B cell (primary cell): ENCODE results near the gene PDZD4. TPM values are rescaled to one million over a fixed set of nuclear protein-coding genes. Genes with fewer than 3 reads are reported as not detected.

ENCODE experiments used
- ATAC-seq: fragments of 200-7000 bp; cut with Tn5 transposase; one replicate; pipeline ENCODE4 v1.10.0; 2021; ENCODE audit warnings: low read depth, mild to moderate bottlenecking, moderate number of reproducible peaks, moderate library complexity
- CTCF ChIA-PET: fragments of 350-600 bp; sonication (Branson Sonifier 250); formaldehyde crosslinking; loops from one replicate; lab custom pipeline; 2021; ENCODE audit warnings: antibody characterized with exemption, inconsistent platforms; lab: Charles Lee
- POLR2A ChIA-PET: fragments of 350-600 bp; sonication (Branson Sonifier 250); formaldehyde crosslinking; loops from one replicate; lab custom pipeline; 2021; ENCODE audit warnings: antibody characterized with exemption; lab: Charles Lee
- DNase-seq: peaks from one replicate; pipeline ENCODE4 v3.0.0; 2013
- H2AFZ ChIP-seq: 2 replicates; pipeline ENCODE4 v1.6.1; 2012; ENCODE audit warnings: mild to moderate bottlenecking, low read depth, low read length; ENCODE audit not compliant: insufficient read depth, poor library complexity, severe bottlenecking
- H3K27ac ChIP-seq, 2 donors: 1 replicate in 1 of 2; 2 replicates in 1 of 2; pipeline ENCODE4 v1.5.1; 2012 to 2013; ENCODE audit warnings: low read length in 2 of 2, mild to moderate bottlenecking in 2 of 2, moderate library complexity in 1 of 2
- H3K27me3 ChIP-seq, 4 experiments: fragments of 200-600 bp in 1 of 4; sonication (generic) in 1 of 4; replicated peaks in 1 of 4; 1 replicate in 2 of 4; 2 replicates in 2 of 4; pipeline versions ENCODE4 v1.6.1 to v1.7.0; 2013 to 2016; ENCODE audit warnings: low read length in 3 of 4, mild to moderate bottlenecking in 2 of 4, mixed read lengths in 1 of 4, moderate library complexity in 1 of 4; ENCODE audit not compliant: insufficient read depth in 4 of 4, control insufficient read depth in 3 of 4; ENCODE audit errors: control extremely low read depth in 1 of 4
- H3K36me3 ChIP-seq, 2 experiments: replicated peaks in 1 of 2; 1 replicate in 1 of 2; 2 replicates in 1 of 2; pipeline versions ENCODE4 v1.6.1 to v1.7.1; 2013; ENCODE audit warnings: low read length in 1 of 2; ENCODE audit not compliant: insufficient read depth in 2 of 2, control insufficient read depth in 1 of 2; ENCODE audit errors: control extremely low read depth in 1 of 2, extremely low read depth in 1 of 2
- H3K4me1 ChIP-seq, 2 donors: fragments of 200-600 bp in 1 of 2; sonication (generic) in 1 of 2; 1 replicate in 1 of 2; 2 replicates in 1 of 2; pipeline versions ENCODE4 v1.5.1 to v1.6.1; 2013 to 2017; ENCODE audit warnings: low read length in 2 of 2; ENCODE audit not compliant: control insufficient read depth in 2 of 2, insufficient read depth in 2 of 2
- H3K4me2 ChIP-seq: replicated peaks from 2 replicates; pipeline ENCODE3; 2012; ENCODE audit warnings: mild to moderate bottlenecking, low read depth, low read length; ENCODE audit not compliant: poor library complexity, severe bottlenecking
- H3K4me3 ChIP-seq, 5 experiments: fragments of 200-600 bp in 1 of 5; sonication (generic) in 1 of 5; 1 replicate in 3 of 5; 2 replicates in 2 of 5; pipeline versions ENCODE4 v1.5.1 to v1.7.0; 2011 to 2016; ENCODE audit warnings: low read length in 4 of 5, mild to moderate bottlenecking in 4 of 5, low read depth in 2 of 5, control low read depth in 1 of 5, moderate library complexity in 1 of 5; ENCODE audit not compliant: insufficient read depth in 1 of 5; ENCODE audit errors: control extremely low read depth in 1 of 5, extremely low read depth in 1 of 5
- H3K79me2 ChIP-seq: fragments of 200-600 bp; sonication (generic); one replicate; pipeline ENCODE4 v1.6.0; 2016; ENCODE audit warnings: low read length; ENCODE audit not compliant: control insufficient read depth, insufficient read depth
- H3K9ac ChIP-seq: fragments of 200-600 bp; sonication (generic); 2 replicates; pipeline ENCODE4 v1.6.1; 2017; ENCODE audit warnings: mild to moderate bottlenecking, low read length, moderate library complexity
- H3K9me3 ChIP-seq, 3 donors: one replicate each; pipeline versions ENCODE4 v1.6.1 to v1.7.1; 2013; ENCODE audit warnings: low read length in 2 of 3; ENCODE audit not compliant: control insufficient read depth in 2 of 3, insufficient read depth in 1 of 3; ENCODE audit errors: control extremely low read depth in 1 of 3
- H4K20me1 ChIP-seq: 2 replicates; pipeline ENCODE4 v1.6.0; 2012; ENCODE audit warnings: mild to moderate bottlenecking, low read length; ENCODE audit not compliant: insufficient read depth, control insufficient read depth, poor library complexity, severe bottlenecking
- H3K27ac Mint-ChIP-seq: one replicate; pipeline ENCODE4 v1.8.0; 2021; ENCODE audit warnings: mixed read lengths
- H3K27me3 Mint-ChIP-seq: one replicate; pipeline ENCODE4 v1.8.0; 2021; ENCODE audit warnings: mixed read lengths
- H3K4me1 Mint-ChIP-seq: one replicate; pipeline ENCODE4 v1.8.0; 2021; ENCODE audit warnings: mixed read lengths
- H3K4me3 Mint-ChIP-seq: one replicate; pipeline ENCODE4 v1.8.0; 2021; ENCODE audit warnings: mixed read lengths
- H3K9me3 Mint-ChIP-seq: one replicate; pipeline ENCODE4 v1.8.0; 2022; ENCODE audit warnings: mixed read lengths; ENCODE audit not compliant: insufficient read depth
- CTCF ChIP-seq: fragments of 200-600 bp; IDR thresholded peaks from one replicate; pipeline ENCODE4 v1.8.0; 2022; ENCODE audit warnings: antibody characterized with exemption, mild to moderate bottlenecking
- EZH2 ChIP-seq: IDR thresholded peaks from 2 replicates; pipeline ENCODE4 v1.6.1; 2012; ENCODE audit warnings: borderline replicate concordance, low read depth, mild to moderate bottlenecking, moderate library complexity, low read length; ENCODE audit not compliant: insufficient read depth, poor library complexity, severe bottlenecking
- WGBS: methylation state at CpG from one replicate; pipeline ENCODE4 v1.1.5; 2013; ENCODE audit warnings: missing lambda C conversion rate; ENCODE audit not compliant: insufficient coverage; 5-methylcytosine and 5-hydroxymethylcytosine counted together
- intact Hi-C: fragments of 100-400 bp; cut with micrococcal nuclease; formaldehyde crosslinking; loops from one replicate; pipeline ENCODE4 v1.10.0; 2022
- polyA plus RNA-seq: library from polyadenylated mRNA; depleted of rRNA; stranded (reverse); fragments of >200 nt; gene quantifications from 2 replicates; pipeline ENCODE4 v1.2.3, GENCODE V29; 2012
- total RNA-seq, 2 donors: library from RNA; stranded (reverse); fragments of 120-200 nt in 1 of 2; gene quantifications; 1 replicate in 1 of 2; 2 replicates in 1 of 2; pipeline versions ENCODE4 v1.2.3 to v1.2.4, GENCODE V29; 2013 to 2022

Gene PDZD4
- total and polyA plus RNA-seq, 2 donors (not counting 1 experiment from before 2014, with no cell fraction given), result 0.36 TPM; not detected in 1

GRCh38 chrX:153879741-153880439 lies 49.5 kb upstream of the PDZD4 start:
- no peak for ATAC-seq
- WGBS, result 83% methylated on average over 5 of the region's 12 CpGs
- H3K4me3 Mint-ChIP-seq, result no peak overlapping the region
- Histone ChIP-seq H3K4me1 (peaks cover 12 to 15% of the 10 kb centered on the region in 2 donors), H3K9me3 (peaks cover 0 to 3% (median 0%) of the 10 kb centered on the region in 3 donors), H3K79me2 (no peaks in the 10 kb centered on the region), H2AFZ (no peak overlapping the region), H3K4me2 (no peak overlapping the region), H3K27ac (no peak overlapping the region), H4K20me1 (no peaks in the 10 kb centered on the region), H3K27me3 (peaks cover 0 to 61% (median 13%) of the 10 kb centered on the region in 4 experiments), H3K9ac (no peak overlapping the region), H3K4me3 (no peak overlapping the region), H3K36me3 (no peaks in the 10 kb centered on the region)
- DNase-seq, result no peak
- peaks cover 19% of the 10 kb centered on the region for H3K4me1 Mint-ChIP-seq
- H3K27me3 Mint-ChIP-seq, result peaks cover 24% of the 10 kb centered on the region
- ChIA-PET CTCF (no interaction called here), POLR2A (no interaction called here)
- TF ChIP-seq CTCF, result no peak
- no peak for TF ChIP-seq EZH2
- no peak overlapping the region for H3K27ac Mint-ChIP-seq
- intact Hi-C loops, result no loop called here
- no peaks in the 10 kb centered on the region for H3K9me3 Mint-ChIP-seq

GRCh38 chrX:153878969-153879653 lies 48.8 kb upstream of the PDZD4 start:
- CTCF ChIA-PET, result no interaction called here
- H3K4me1 Mint-ChIP-seq, result peaks cover 19% of the 10 kb centered on the region
- Histone ChIP-seq H3K9me3 (peaks cover 0 to 3% (median 0%) of the 10 kb centered on the region in 3 donors), H3K79me2 (no peaks in the 10 kb centered on the region), H3K27me3 (peaks cover 0 to 54% (median 10%) of the 10 kb centered on the region in 4 experiments), H3K9ac (no peak overlapping the region), H4K20me1 (no peaks in the 10 kb centered on the region), H3K36me3 (no peaks in the 10 kb centered on the region), H3K4me3 (no peak overlapping the region), H3K27ac (no peak overlapping the region), H2AFZ (no peak overlapping the region), H3K4me1 (peaks cover 9 to 11% of the 10 kb centered on the region in 2 donors), H3K4me2 (peak overlapping the region; percentile 21)
- ATAC-seq (no peak), DNase-seq (no peak)
- H3K9me3 Mint-ChIP-seq, result no peaks in the 10 kb centered on the region
- POLR2A ChIA-PET, result no interaction called here
- H3K27me3 Mint-ChIP-seq, result peaks cover 24% of the 10 kb centered on the region
- TF ChIP-seq CTCF, result no peak
- TF ChIP-seq EZH2, result no peak
- intact Hi-C loops, result no loop called here
- H3K27ac Mint-ChIP-seq, result no peak overlapping the region
- H3K4me3 Mint-ChIP-seq, result peak overlapping the region; percentile 16
- 11% methylated on average over 22 of the region's 28 CpGs for WGBS
